H9 (cell line): ENCODE data around the gene PIEZO2. TPM values are rescaled to one million over a fixed set of nuclear protein-coding genes. Genes with fewer than 3 reads are reported as not detected.

Experiments used
- DNase-seq: peaks from one replicate; pipeline ENCODE4 v3.0.0-alpha.2; 2017
- H2AFZ ChIP-seq: one replicate; pipeline ENCODE4 v1.6.1; 2013; ENCODE audit warnings: mild to moderate bottlenecking, low read length, control low read depth, moderate library complexity
- H2AK5ac ChIP-seq: 2 replicates; pipeline ENCODE4 v1.6.1; 2013; ENCODE audit warnings: low read length, control low read depth, mixed read lengths; ENCODE audit not compliant: insufficient read length
- H2BK120ac ChIP-seq: one replicate; pipeline ENCODE4 v1.6.1; 2013; ENCODE audit warnings: low read depth, mild to moderate bottlenecking, low read length, control low read depth, inconsistent platforms; ENCODE audit not compliant: poor library complexity, severe bottlenecking
- H2BK12ac ChIP-seq: 2 replicates; pipeline ENCODE4 v1.6.1; 2013; ENCODE audit warnings: low read length, control low read depth, mixed read lengths, low read depth; ENCODE audit not compliant: insufficient read length
- H2BK15ac ChIP-seq: 2 replicates; pipeline ENCODE4 v1.6.1; 2013; ENCODE audit warnings: low read depth, low read length, control low read depth
- H2BK20ac ChIP-seq: one replicate; pipeline ENCODE4 v1.6.1; 2013; ENCODE audit warnings: low read depth, mild to moderate bottlenecking, low read length, control low read depth, inconsistent platforms; ENCODE audit not compliant: poor library complexity, severe bottlenecking
- H2BK5ac ChIP-seq: 2 replicates; pipeline ENCODE4 v1.6.1; 2013; ENCODE audit warnings: low read length, control low read depth, mixed read lengths; ENCODE audit not compliant: insufficient read length
- H3K14ac ChIP-seq: 2 replicates; pipeline ENCODE4 v1.6.1; 2013; ENCODE audit warnings: low read length, control low read depth; ENCODE audit not compliant: insufficient read depth
- H3K18ac ChIP-seq: 2 replicates; pipeline ENCODE4 v1.6.1; 2013; ENCODE audit warnings: low read depth, mild to moderate bottlenecking, mixed read lengths, low read length, control low read depth; ENCODE audit not compliant: insufficient read length
- H3K23ac ChIP-seq: 2 replicates; pipeline ENCODE4 v1.6.1; 2013; ENCODE audit warnings: low read length, control low read depth, mixed read lengths, low read depth; ENCODE audit not compliant: insufficient read length
- H3K23me2 ChIP-seq: 2 replicates; pipeline ENCODE4 v1.6.1; 2013; ENCODE audit warnings: low read depth, mild to moderate bottlenecking, mixed read lengths, low read length, control low read depth; ENCODE audit not compliant: insufficient read length, poor library complexity, severe bottlenecking
- H3K27ac ChIP-seq: 2 replicates; pipeline ENCODE4 v1.5.1; 2013; ENCODE audit warnings: low read length, control low read depth, mixed read lengths, low read depth; ENCODE audit not compliant: insufficient read length
- H3K27me3 ChIP-seq: 2 replicates; pipeline ENCODE4 v1.6.1; 2013; ENCODE audit warnings: low read length, control low read depth, inconsistent platforms; ENCODE audit not compliant: insufficient read depth
- H3K4ac ChIP-seq: 2 replicates; pipeline ENCODE4 v1.6.1; 2013; ENCODE audit warnings: low read depth, mild to moderate bottlenecking, control low read depth, inconsistent platforms, low read length, moderate library complexity
- H3K4me1 ChIP-seq: 2 replicates; pipeline ENCODE4 v1.6.1; 2013; ENCODE audit warnings: low read length, control low read depth, inconsistent platforms; ENCODE audit not compliant: insufficient read depth
- H3K4me2 ChIP-seq: 2 replicates; pipeline ENCODE4 v1.6.1; 2013; ENCODE audit warnings: low read length, control low read depth, mixed read lengths; ENCODE audit not compliant: insufficient read length, insufficient read depth
- H3K56ac ChIP-seq: 2 replicates; pipeline ENCODE4 v1.6.1; 2013; ENCODE audit warnings: low read depth, mild to moderate bottlenecking, mixed read lengths, low read length, control low read depth; ENCODE audit not compliant: insufficient read length
- H3K79me1 ChIP-seq: 2 replicates; pipeline ENCODE4 v1.6.1; 2013; ENCODE audit warnings: low read depth, mild to moderate bottlenecking, moderate library complexity, low read length, control low read depth, inconsistent platforms; ENCODE audit not compliant: insufficient read depth, poor library complexity, severe bottlenecking
- H3K79me2 ChIP-seq: 2 replicates; pipeline ENCODE4 v1.6.1; 2013; ENCODE audit warnings: low read length, control low read depth, inconsistent platforms; ENCODE audit not compliant: insufficient read depth
- H3K9ac ChIP-seq: 2 replicates; pipeline ENCODE4 v1.6.1; 2013; ENCODE audit warnings: low read length, control low read depth, mixed read lengths; ENCODE audit not compliant: insufficient read length; ENCODE audit errors: extremely low read depth
- H3K9me3 ChIP-seq: one replicate; pipeline ENCODE4 v1.6.1; 2013; ENCODE audit warnings: low read depth, low read length, inconsistent platforms; ENCODE audit not compliant: control insufficient read depth
- H3T11ph ChIP-seq: one replicate; pipeline ENCODE4 v1.6.1; 2013; ENCODE audit warnings: mild to moderate bottlenecking, low read length, control low read depth, inconsistent platforms
- H4K20me1 ChIP-seq: one replicate; pipeline ENCODE4 v1.6.1; 2013; ENCODE audit not compliant: control insufficient read depth, insufficient read length, insufficient read depth
- H4K5ac ChIP-seq: 2 replicates; pipeline ENCODE4 v1.6.1; 2013; ENCODE audit warnings: low read depth, mild to moderate bottlenecking, mixed read lengths, low read length, control low read depth; ENCODE audit not compliant: insufficient read length
- H4K8ac ChIP-seq: replicated peaks from 2 replicates; pipeline ENCODE4 v1.6.1; 2013; ENCODE audit warnings: low read length, control low read depth, mixed read lengths, low read depth; ENCODE audit not compliant: insufficient read length
- H4K91ac ChIP-seq: 2 replicates; pipeline ENCODE4 v1.6.1; 2013; ENCODE audit warnings: low read depth, mild to moderate bottlenecking, moderate library complexity, mixed read lengths, low read length, control low read depth; ENCODE audit not compliant: insufficient read length
- H3K27ac Mint-ChIP-seq, 3 experiments: 2 replicates in 2 of 3; 3 replicates in 1 of 3; pipeline ENCODE4 v1.8.0; 2020 to 2021; ENCODE audit warnings: mixed read lengths in 3 of 3, mild to moderate bottlenecking in 1 of 3, moderate library complexity in 1 of 3
- H3K27me3 Mint-ChIP-seq: 2 replicates; pipeline ENCODE4 v1.8.0; 2021; ENCODE audit warnings: low read depth, mild to moderate bottlenecking, moderate library complexity, mixed read lengths
- H3K36me3 Mint-ChIP-seq, 3 experiments: 2 replicates in 2 of 3; 3 replicates in 1 of 3; pipeline ENCODE4 v1.8.0; 2020 to 2021; ENCODE audit warnings: low read depth in 3 of 3, mixed read lengths in 3 of 3; ENCODE audit not compliant: insufficient read depth in 1 of 3
- H3K4me1 Mint-ChIP-seq, 2 experiments: 2 replicates each; pipeline ENCODE4 v1.8.0; 2020; ENCODE audit warnings: mixed read lengths in 2 of 2
- H3K4me3 Mint-ChIP-seq, 2 experiments: 2 replicates in 1 of 2; 3 replicates in 1 of 2; pipeline ENCODE4 v1.8.0; 2020 to 2021; ENCODE audit warnings: mild to moderate bottlenecking in 2 of 2, mixed read lengths in 2 of 2, moderate library complexity in 1 of 2
- H3K9me3 Mint-ChIP-seq, 2 experiments: 2 replicates in 1 of 2; 3 replicates in 1 of 2; pipeline ENCODE4 v1.8.0; 2020; ENCODE audit warnings: mild to moderate bottlenecking in 2 of 2, mixed read lengths in 2 of 2, moderate library complexity in 1 of 2
- WGBS: extraction: QIAGEN DNeasy Blood & Tissue Kit; methylation state at CpG from one replicate; pipeline ENCODE4 v1.1.7; 2013; ENCODE audit warnings: missing lambda C conversion rate, low lambda C conversion rate, mixed read lengths; ENCODE audit not compliant: insufficient read length; ENCODE audit errors: extremely low coverage; 5-methylcytosine and 5-hydroxymethylcytosine counted together
- total RNA-seq: library from RNA; stranded (reverse); gene quantifications from 2 replicates; pipeline ENCODE4 v1.2.1, GENCODE V29; 2021
- TF ChIP-seq, protein P1 (sequence below): fragments of 200-600 bp; sonication (generic); conservative IDR thresholded peaks from 3 replicates; pipeline ENCODE4 v1.8.0; 2021; ENCODE audit warnings: antibody characterized with exemption, mild to moderate bottlenecking

The PIEZO2 gene
- total RNA-seq, 1 experiment from 2014 or later, result 3.9 TPM

- Histone ChIP-seq H3K4ac (no peak overlapping the region), H3K23me2 (no peaks in the 10 kb centered on the region), H3K9ac (no peak overlapping the region), H2BK5ac (no peak overlapping the region), H4K8ac (no peak overlapping the region), H2AK5ac (no peak overlapping the region), H3K79me2 (no peaks in the 10 kb centered on the region), H3K4me1 (peaks cover 2% of the 10 kb centered on the region; the same call in 1 of the 2 replicates), H3K18ac (no peak overlapping the region), H2BK20ac (no peak overlapping the region), H3K27ac (no peak overlapping the region), H2BK12ac (no peak overlapping the region), H2AFZ (no peak overlapping the region), H3K23ac (no peak overlapping the region), H3K79me1 (no peaks in the 10 kb centered on the region), H3K14ac (no peak overlapping the region), H3K9me3 (no peaks in the 10 kb centered on the region), H3K4me2 (no peak overlapping the region), H3T11ph (no peak overlapping the region), H4K20me1 (no peaks in the 10 kb centered on the region), H4K91ac (no peak overlapping the region), H3K27me3 (peaks cover 2% of the 10 kb centered on the region; the same call in 1 of the 2 replicates), H2BK120ac (no peak overlapping the region), H2BK15ac (no peak overlapping the region), H4K5ac (no peak overlapping the region), H3K56ac (no peak overlapping the region)
- no peak for DNase-seq
- Mint-ChIP-seq H3K36me3 (no peaks in the 10 kb centered on the region), H3K9me3 (no peaks in the 10 kb centered on the region), H3K4me3 (no peak overlapping the region), H3K27me3 (peaks cover 84% of the 10 kb centered on the region), H3K27ac (no peak overlapping the region), H3K4me1 (peaks cover 14% of the 10 kb centered on the region in 2 experiments)
- TF ChIP-seq, protein P1, sequence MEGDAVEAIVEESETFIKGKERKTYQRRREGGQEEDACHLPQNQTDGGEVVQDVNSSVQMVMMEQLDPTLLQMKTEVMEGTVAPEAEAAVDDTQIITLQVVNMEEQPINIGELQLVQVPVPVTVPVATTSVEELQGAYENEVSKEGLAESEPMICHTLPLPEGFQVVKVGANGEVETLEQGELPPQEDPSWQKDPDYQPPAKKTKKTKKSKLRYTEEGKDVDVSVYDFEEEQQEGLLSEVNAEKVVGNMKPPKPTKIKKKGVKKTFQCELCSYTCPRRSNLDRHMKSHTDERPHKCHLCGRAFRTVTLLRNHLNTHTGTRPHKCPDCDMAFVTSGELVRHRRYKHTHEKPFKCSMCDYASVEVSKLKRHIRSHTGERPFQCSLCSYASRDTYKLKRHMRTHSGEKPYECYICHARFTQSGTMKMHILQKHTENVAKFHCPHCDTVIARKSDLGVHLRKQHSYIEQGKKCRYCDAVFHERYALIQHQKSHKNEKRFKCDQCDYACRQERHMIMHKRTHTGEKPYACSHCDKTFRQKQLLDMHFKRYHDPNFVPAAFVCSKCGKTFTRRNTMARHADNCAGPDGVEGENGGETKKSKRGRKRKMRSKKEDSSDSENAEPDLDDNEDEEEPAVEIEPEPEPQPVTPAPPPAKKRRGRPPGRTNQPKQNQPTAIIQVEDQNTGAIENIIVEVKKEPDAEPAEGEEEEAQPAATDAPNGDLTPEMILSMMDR, result no peak
- no CpG with 5 or more reads among the region's 7 CpGs for whole genome bisulfite sequencing
These were observed 16.6 kb upstream of the PIEZO2 start for GRCh38 chr18:11165952-11166351.
